Ovary (tissue), 9 donors: Measurements from ENCODE around the gene OR8B12. TPM values are rescaled to one million over a fixed set of nuclear protein-coding genes. Genes with fewer than 3 reads are reported as not detected.

Experiments used
- DNase-seq, 5 donors: peaks; one replicate each; pipeline ENCODE4 v3.0.0-alpha.2; 2019 to 2020
- H3K27ac ChIP-seq, 2 donors: fragments of 200-600 bp; one replicate each; pipeline versions ENCODE4 v1.5.1 to v1.8.0; 2019 to 2022
- H3K27me3 ChIP-seq: fragments of 200-600 bp; one replicate; pipeline ENCODE4 v1.8.0; 2022
- H3K36me3 ChIP-seq: fragments of 200-600 bp; sonication (generic); one replicate; pipeline ENCODE4 v1.5.1; 2019
- H3K4me1 ChIP-seq: one replicate; pipeline ENCODE4 v1.8.1; 2013; ENCODE audit warnings: mild to moderate bottlenecking, moderate library complexity; ENCODE audit not compliant: insufficient read depth
- H3K4me3 ChIP-seq: fragments of 200-600 bp; sonication (generic); one replicate; pipeline ENCODE4 v1.5.1; 2017
- H3K9me3 ChIP-seq, 2 donors: fragments of 200-600 bp in 1 of 2; sonication (generic) in 1 of 2; one replicate each; pipeline versions ENCODE4 v1.5.1 to v1.8.1; 2013 to 2019; ENCODE audit warnings: mild to moderate bottlenecking in 1 of 2, moderate library complexity in 1 of 2
- CTCF ChIP-seq, 3 donors: fragments of 450-650 bp in 2 of 3; fragments of 200-600 bp in 1 of 3; IDR thresholded peaks; one replicate each; pipeline versions ENCODE4 v1.5.1 to v1.8.0; 2016 to 2022; ENCODE audit warnings: antibody characterized with exemption in 3 of 3, mild to moderate bottlenecking in 1 of 3
- EP300 ChIP-seq: sonication (generic); formaldehyde crosslinking; IDR thresholded peaks from one replicate; pipeline ENCODE4 v1.6.1; 2017; ENCODE audit warnings: antibody characterized with exemption
- POLR2A ChIP-seq: fragments of 450-650 bp; IDR thresholded peaks from one replicate; pipeline ENCODE4 v1.6.1; 2017; ENCODE audit warnings: antibody characterized with exemption, mild to moderate bottlenecking, moderate library complexity
- WGBS, 3 donors: extraction: QIAGEN DNeasy Blood & Tissue Kit in 1 of 3; methylation state at CpG; one replicate each; pipeline versions ENCODE4 v1.1.5 to v1.1.7; 2013 to 2017; 5-methylcytosine and 5-hydroxymethylcytosine counted together
- intact Hi-C, 4 donors: fragments of 100-400 bp; cut with DNase I; formaldehyde crosslinking; loops; one replicate each; pipeline versions ENCODE4 v1.11.0 to v1.15.1; 2022 to 2023
- polyA plus RNA-seq, 2 donors: library from polyadenylated mRNA; stranded (reverse); fragments of 200-250 nt in 1 of 2; fragments of 350-450 nt in 1 of 2; fragmentation: Illumina TruSeq in 1 of 2; extraction: RNeasy Lipid Tissue Mini Kit (QIAGEN cat#74804) in 1 of 2; gene quantifications; one replicate each; pipeline ENCODE4 v1.2.3, GENCODE V29; 2013 to 2014
- total RNA-seq, 7 donors: library from RNA; depleted of rRNA in 2 of 7; stranded (reverse); fragments of >200 nt in 2 of 7; fragmentation: NEBNext Ultra II Directional in 3 of 7; extraction: Animal tissue kit (Norgen Biotek cat#: 25700) in 3 of 7; gene quantifications; one replicate each; pipeline versions ENCODE4 v1.1.0 to v1.2.4, GENCODE V29; 2016 to 2023
- donor health status: DM: no; HTN: no; CAD: no; lungs with moderate emphysema.
- donor health status: DM: no; HTN: no; CAD: no.
- donor health status: Bipolar disorder and iron deficiency.
- donor health status: DM: yes; HTN: yes; CAD: no.
- donor health status: DM: no; HTN: no; CAD: no.
- donor health status: DM: yes; HTN: yes; CAD: no.

The OR8B12 gene
- total and polyA plus RNA-seq, 9 donors, result not detected

- Histone ChIP-seq H3K9me3 (no peaks in the 10 kb centered on the region), H3K36me3 (no peaks in the 10 kb centered on the region), H3K4me3 (no peak overlapping the region), H3K4me1 (no peaks in the 10 kb centered on the region), H3K27ac (no peak overlapping the region), H3K27me3 (no peaks in the 10 kb centered on the region)
- no peak for DNase-seq
- intact Hi-C loops, result no loop called here
- 20 to 34% (median 29%) methylated on average over 2 of the region's 2 CpGs for WGBS, 3 donors
- TF ChIP-seq CTCF (IDR thresholded peaks at IDR 0.05) (no peak), POLR2A (no peak), EP300 (no peak)
These were observed 13.4 kb upstream of the OR8B12 start for GRCh38 chr11:124556828-124557227.

- no peak for DNase-seq
- intact Hi-C loops, result no loop called here
- no peaks in the 10 kb centered on the region for H3K9me3 ChIP-seq
- 78 to 83% (median 80%) methylated on average over 4 of the region's 4 CpGs for WGBS, 3 donors
- no peak for TF ChIP-seq EP300
- TF ChIP-seq CTCF (IDR thresholded peaks at IDR 0.05), result no peak
- TF ChIP-seq POLR2A, result no peak
- no peaks in the 10 kb centered on the region for H3K4me1 ChIP-seq
- no peak overlapping the region for H3K4me3 ChIP-seq
- no peaks in the 10 kb centered on the region for H3K36me3 ChIP-seq
- H3K27me3 ChIP-seq, result no peaks in the 10 kb centered on the region
- no peak overlapping the region for H3K27ac ChIP-seq
These were observed 8.5 kb upstream of the OR8B12 start for GRCh38 chr11:124551987-124552386.

- no peak for DNase-seq
- no peaks in the 10 kb centered on the region for H3K4me1 ChIP-seq
- no peak overlapping the region for H3K4me3 ChIP-seq
- H3K27me3 ChIP-seq, result no peaks in the 10 kb centered on the region
- H3K27ac ChIP-seq, result no peak overlapping the region
- WGBS, 3 donors, result 80 to 83% (median 82%) methylated on average over 6 of the region's 6 CpGs
- no peaks in the 10 kb centered on the region for H3K9me3 ChIP-seq
- intact Hi-C loops, result no loop called here
- H3K36me3 ChIP-seq, result no peaks in the 10 kb centered on the region
- TF ChIP-seq POLR2A, result no peak
- TF ChIP-seq CTCF (IDR thresholded peaks at IDR 0.05), result no peak
- TF ChIP-seq EP300, result no peak
These were observed 7.7 kb upstream of the OR8B12 start for GRCh38 chr11:124551189-124551588.

GRCh38 chr11:124543145-124543544 is 309 bp downstream of the OR8B12 start:
- no peaks in the 10 kb centered on the region for H3K36me3 ChIP-seq
- DNase-seq, result no peak
- intact Hi-C loops, result no loop called here
- H3K4me3 ChIP-seq, result no peak overlapping the region
- no peaks in the 10 kb centered on the region for H3K27me3 ChIP-seq
- TF ChIP-seq CTCF (IDR thresholded peaks at IDR 0.05), result no peak
- no peak for TF ChIP-seq EP300
- no peak for TF ChIP-seq POLR2A
- H3K27ac ChIP-seq, result no peak overlapping the region
- WGBS, 3 donors, result 80 to 89% (median 83%) methylated on average over 6 of the region's 6 CpGs
- H3K4me1 ChIP-seq, result no peaks in the 10 kb centered on the region
- no peaks in the 10 kb centered on the region for H3K9me3 ChIP-seq

GRCh38 chr11:124541204-124541603 is 2.2 kb downstream of the OR8B12 start:
- intact Hi-C loops, result no loop called here
- TF ChIP-seq POLR2A, result no peak
- WGBS, 3 donors, result 74 to 82% (median 77%) methylated on average over 6 of the region's 6 CpGs
- Histone ChIP-seq H3K27ac (no peak overlapping the region), H3K4me1 (no peaks in the 10 kb centered on the region), H3K36me3 (no peaks in the 10 kb centered on the region), H3K9me3 (no peaks in the 10 kb centered on the region), H3K4me3 (no peak overlapping the region), H3K27me3 (no peaks in the 10 kb centered on the region)
- DNase-seq, result no peak
